Measurements from ENCODE around the gene OMA1.
A peak's percentile ranks its signal among the peaks of the same experiment; 100 is the strongest.
"Not testable (repeated sequence)": the region's sequence is repeated elsewhere in the genome, so short reads cannot be mapped to it uniquely, and the experiment has no call there.

OMA1 gene

GRCh38 chr1:58546520-58547308, at the start of gene OMA1:
OMA1 (minus strand) TSS chr1:58546726; CDS start chr1:58539294, 7,432 bp downstream.
- peak; percentile 98 for DNase-seq (ENCODE audit: low spot score)

DNA sequence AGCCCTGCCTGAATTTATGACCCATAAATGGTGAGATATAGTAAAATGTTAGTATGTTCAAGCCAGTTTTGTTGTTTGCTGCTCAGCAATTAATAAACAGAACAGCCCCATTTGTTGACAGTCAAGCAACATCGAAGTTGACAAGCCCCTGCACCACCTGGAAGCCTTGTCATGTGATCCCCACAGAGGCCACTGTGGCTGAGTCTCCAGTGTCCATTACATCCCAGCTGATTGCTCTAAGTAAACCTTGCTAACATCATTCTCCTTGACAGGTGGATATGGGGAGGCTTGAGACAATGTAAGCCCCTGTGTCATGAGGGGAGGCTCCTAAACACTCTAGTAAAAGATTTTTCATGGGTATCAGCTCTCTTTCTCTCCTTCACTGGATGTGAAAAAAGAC, 48.0 kb upstream of the OMA1 start:
- no peak for DNase-seq (ENCODE audit: low spot score)

DNA sequence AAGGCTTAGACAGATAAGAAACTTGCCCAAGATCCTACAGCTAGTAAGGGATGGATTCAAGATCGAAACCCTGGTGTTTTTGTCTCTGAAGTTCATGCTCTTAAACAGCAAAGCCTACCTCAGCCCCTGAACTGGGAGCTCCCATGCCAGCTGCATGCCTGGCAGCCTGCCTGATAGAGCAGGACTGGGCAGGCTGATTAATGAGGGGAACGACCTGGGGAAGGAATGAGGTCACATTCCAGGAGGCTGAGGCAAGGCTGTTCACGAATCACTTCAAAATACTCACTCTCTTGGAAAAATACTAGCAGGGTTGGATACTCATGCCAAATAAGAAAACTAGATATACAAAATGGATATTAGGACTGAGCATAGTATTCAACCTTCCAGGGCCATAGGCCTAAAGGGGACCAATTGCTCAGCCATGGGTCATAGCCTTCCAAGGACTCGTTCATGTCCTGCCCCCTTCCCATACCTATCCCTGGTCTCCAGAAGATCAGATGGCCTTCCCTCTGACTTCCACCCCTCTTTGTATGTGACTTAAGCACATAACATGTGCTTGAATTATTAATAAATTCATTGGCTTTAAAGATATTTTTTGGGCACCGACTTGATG, 46.1 kb upstream of the OMA1 start:
- DNase-seq (ENCODE audit: low spot score), result no peak

DNA sequence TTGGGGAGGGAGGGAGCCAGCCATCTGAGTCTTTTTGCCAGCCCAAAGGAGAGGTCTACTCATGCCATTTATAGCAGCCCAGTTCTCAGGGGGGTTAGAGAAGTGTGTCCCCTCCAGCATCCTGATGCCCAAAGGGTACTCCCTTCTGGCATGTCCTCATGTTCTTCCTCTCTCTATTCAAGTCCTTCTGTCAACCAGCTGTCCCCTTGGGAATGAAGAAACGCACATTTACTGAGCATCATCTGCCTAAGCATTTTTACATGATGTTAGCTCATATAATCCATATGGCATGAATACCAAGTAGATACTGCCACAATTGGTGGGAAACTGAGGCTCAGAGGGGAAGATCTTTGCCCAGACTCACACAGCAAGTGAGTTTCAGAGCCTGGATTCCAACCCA, 45.3 kb upstream of the OMA1 start:
- DNase-seq (ENCODE audit: low spot score), result no peak

GRCh38 chr1:58590019-58590418, 43.5 kb upstream of the OMA1 start:
- DNase-seq (ENCODE audit: low spot score), result no peak

GRCh38 chr1:58588396-58588795, 41.9 kb upstream of the OMA1 start:
- DNase-seq (ENCODE audit: low spot score), result no peak

DNA sequence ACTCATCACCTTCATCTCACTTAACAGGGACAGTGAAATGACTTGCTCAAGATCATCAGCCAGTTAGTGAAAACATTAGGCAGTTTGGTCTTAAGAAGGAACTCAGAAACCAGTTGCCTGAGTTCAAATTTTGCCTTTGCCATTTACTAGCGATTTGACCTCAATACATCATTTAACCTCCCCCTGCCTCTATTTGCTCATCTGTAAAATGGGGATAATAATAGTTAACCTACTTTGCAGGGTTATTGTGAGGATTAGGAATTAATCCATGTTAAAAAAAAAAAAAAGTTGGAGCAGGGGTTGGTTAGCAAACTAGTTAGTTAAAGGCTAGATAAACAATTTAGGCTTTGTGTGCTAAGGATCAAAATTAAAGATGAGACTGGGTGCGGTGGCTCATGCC, 41.1 kb upstream of the OMA1 start:
- no peak for DNase-seq (ENCODE audit: low spot score)

DNA sequence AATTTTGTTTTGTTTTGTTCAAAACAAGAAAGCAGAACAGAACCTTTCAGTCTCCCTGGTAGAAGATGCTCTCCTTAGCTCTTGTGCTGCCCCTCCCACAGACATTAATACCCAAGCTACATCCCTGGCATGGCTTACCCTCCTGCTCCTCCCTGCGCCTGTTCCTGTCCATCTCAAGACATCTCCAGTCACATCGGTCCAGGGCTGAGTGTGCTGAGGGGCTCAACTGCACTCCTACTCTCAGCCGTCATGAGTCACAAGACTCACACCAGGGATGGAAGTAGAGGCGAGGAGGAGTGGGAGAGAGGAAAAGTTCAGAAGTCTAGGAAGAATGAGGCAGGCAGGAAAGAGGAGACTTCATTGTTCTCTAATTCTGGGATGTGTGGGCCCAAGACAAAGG, 39.7 kb upstream of the OMA1 start:
- no peak for DNase-seq (ENCODE audit: low spot score)

- DNase-seq (ENCODE audit: low spot score), result no peak
These were observed 39.1 kb upstream of the OMA1 start for GRCh38 chr1:58585581-58586151.

GRCh38 chr1:58585166-58585565, 38.6 kb upstream of the OMA1 start:
- DNase-seq (ENCODE audit: low spot score), result no peak

DNA sequence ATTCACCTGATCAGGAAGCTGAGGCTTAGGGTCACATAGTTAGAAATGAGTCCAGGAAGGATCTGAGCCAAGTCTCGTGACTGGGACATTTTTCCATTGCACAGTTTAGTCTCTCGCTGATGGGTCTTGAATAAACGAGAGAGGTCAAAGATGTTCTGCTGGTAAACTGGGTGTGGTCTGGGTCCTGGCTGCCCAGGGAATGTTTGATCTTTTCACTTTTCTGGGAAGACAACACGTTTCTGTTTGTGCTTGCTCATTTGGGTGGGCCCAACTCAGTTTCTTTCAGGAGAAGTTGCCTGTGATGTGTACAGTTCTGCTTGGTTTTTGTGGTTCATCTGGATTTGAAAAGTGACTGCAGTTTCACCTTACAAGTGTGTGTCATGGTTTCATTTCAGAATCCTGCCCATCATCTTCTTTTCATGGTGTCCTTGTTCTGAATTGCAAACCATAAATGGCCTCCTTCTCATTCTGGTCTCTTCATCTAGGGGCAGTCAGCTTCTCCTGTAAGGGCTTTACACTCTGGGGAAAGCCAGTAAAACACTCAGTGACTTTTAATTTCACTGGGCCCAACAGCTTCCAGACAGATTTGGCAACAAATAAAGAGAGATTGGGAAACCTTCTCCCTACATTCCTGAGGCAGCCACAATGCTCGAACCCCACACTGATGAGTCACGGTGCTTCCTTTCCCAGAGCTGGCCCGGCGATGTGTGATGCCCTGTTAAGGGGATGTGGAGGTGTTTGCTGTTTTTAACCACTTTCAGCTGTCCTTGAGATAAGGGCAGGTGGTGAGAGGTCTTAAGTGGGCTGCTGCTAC, 37.8 kb upstream of the OMA1 start:
- no peak for DNase-seq (ENCODE audit: low spot score)

DNA sequence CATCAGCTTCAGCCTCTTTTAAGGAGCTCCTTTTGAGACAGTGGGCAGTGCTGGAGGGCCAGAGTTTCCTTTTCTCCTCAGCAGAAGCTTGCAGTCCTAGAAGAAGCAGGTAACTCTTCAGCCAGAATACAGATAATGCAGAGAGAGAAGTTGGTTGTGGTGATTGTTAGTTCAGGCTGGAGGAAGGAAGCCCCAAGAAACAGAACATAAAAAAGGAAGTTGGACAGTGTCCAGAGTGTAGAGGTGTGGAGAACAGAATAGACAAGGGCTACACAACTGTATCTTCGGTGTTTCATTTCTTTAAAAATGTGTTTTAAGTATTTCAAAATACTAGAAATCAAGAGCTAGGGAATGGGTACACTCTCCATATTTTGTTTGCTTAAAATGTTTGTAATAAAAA, 37.0 kb upstream of the OMA1 start:
- no peak for DNase-seq (ENCODE audit: low spot score)

- not testable (repeated sequence) for DNase-seq (ENCODE audit: low spot score)
These were observed 35.6 kb upstream of the OMA1 start for GRCh38 chr1:58582143-58582542.

- no peak for DNase-seq (ENCODE audit: low spot score)
These were observed 35.1 kb upstream of the OMA1 start for GRCh38 chr1:58581641-58582040.

- no peak for DNase-seq (ENCODE audit: low spot score)
These were observed 33.7 kb upstream of the OMA1 start for GRCh38 chr1:58580186-58580585.

DNA sequence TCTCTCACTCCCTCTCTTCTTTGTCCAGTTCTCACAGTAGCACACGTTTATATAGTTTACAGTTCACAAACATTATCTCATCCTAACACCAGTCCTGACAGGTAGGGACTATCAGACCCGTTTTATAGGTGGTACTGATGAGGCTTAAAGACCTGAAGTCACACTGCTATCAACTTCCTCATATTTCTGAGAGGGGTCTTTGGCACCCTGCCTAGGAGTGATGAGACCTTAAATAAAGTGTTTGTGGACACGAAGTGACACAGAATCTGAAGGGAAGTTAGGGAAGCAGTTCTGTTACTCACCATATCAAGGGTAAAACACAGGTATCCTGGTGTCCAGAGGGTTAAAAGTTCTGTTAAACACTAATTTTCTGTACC, 31.1 kb upstream of the OMA1 start:
- DNase-seq (ENCODE audit: low spot score), result no peak

GRCh38 chr1:58576727-58577653, 30.5 kb upstream of the OMA1 start, which contains the start of gene TACSTD2:
TACSTD2 (minus strand) TSS chr1:58577252; CDS start chr1:58577156, 96 bp downstream.
- DNase-seq (ENCODE audit: low spot score), result no peak

DNA sequence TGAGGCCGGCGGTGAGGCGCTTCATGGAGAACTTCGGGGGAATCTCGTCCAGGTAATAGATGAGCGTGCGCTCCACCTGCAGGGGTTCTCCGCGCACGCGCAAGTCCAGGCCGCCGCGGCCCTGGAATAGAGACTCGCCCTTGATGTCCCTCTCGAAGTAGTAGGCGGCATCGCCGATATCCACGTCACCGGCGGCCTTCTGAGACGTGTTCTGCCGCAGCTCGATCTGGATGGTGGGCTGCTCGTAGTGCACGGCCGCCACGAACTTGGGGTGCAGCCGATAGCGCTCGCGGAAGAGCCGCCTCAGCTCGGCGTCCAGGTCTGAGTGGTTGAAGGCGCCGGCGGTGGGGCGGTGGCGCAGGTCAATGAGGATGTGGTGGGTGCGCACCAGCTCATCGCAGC, 29.8 kb upstream of the OMA1 start:
- DNase-seq (ENCODE audit: low spot score), result no peak

DNA sequence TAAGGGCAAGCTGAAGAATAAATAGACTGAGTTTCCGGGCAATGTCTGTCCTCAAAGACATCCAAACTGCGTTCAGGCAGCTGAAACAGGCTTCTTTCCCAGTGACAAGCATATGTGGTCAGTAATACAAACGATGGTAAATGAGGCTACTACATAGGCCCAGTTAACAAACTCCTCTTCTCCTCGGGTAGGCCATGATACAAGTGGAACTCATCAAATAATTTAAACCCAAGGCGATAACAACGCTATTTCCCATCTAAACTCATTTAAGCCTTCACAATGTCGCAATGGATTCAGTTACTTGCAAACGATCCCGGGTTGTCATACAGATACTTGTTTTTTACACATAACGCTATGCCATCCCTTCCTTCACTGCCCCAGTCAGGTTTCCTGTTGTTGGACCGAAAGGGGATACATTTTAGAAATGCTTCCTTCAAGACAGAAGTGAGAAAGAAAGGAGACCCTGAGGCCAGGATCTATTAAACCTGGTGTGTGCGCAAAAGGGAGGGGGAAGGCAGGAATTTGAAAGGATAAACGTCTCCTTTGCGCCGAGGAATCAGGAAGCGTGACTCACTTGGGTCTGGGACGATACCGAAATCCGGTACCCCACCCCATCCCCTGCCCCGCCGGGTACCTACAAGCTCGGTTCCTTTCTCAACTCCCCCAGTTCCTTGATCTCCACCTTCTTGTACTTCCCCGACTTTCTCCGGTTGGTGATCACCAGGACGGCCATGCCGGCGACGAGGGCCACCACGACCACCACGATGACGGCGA, 29.2 kb upstream of the OMA1 start:
- no peak for DNase-seq (ENCODE audit: low spot score)

- no peak for DNase-seq (ENCODE audit: low spot score)
These were observed 28.3 kb upstream of the OMA1 start for GRCh38 chr1:58574816-58575215.

All from germinal center (tissue), 1 donor.